Naive B cell (primary cell): Measurements from ENCODE around the gene GTF2IRD1. TPM values are rescaled to one million over a fixed set of nuclear protein-coding genes. Genes with fewer than 3 reads are reported as not detected.
A peak's percentile ranks its signal among the peaks of the same experiment; 100 is the strongest.
"Not testable (repeated sequence)": the region's sequence is repeated elsewhere in the genome, so short reads cannot be mapped to it uniquely, and the experiment has no call there.

Source experiments
- ATAC-seq, 2 donors: fragments of 150-1000 bp; cut with Tn5 transposase; 2 replicates each; pipeline ENCODE4 v1.10.0; 2021; ENCODE audit warnings: low read depth in 2 of 2, mild to moderate bottlenecking in 2 of 2, moderate library complexity in 2 of 2
- DNase-seq: peaks from one replicate; pipeline ENCODE4 v3.0.0; 2022
- H3K27ac Mint-ChIP-seq, 6 donors: one replicate each; pipeline ENCODE4 v1.8.0; 2020 to 2022; ENCODE audit warnings: mild to moderate bottlenecking in 6 of 6, mixed read lengths in 6 of 6, moderate library complexity in 5 of 6, inconsistent platforms in 2 of 6
- H3K27me3 Mint-ChIP-seq, 3 donors: one replicate each; pipeline ENCODE4 v1.8.0; 2021 to 2022; ENCODE audit warnings: mixed read lengths in 3 of 3, mild to moderate bottlenecking in 1 of 3
- H3K36me3 Mint-ChIP-seq, 2 donors: one replicate each; pipeline ENCODE4 v1.8.0; 2020 to 2022; ENCODE audit warnings: mixed read lengths in 2 of 2, inconsistent platforms in 1 of 2, mild to moderate bottlenecking in 1 of 2
- H3K4me1 Mint-ChIP-seq, 3 donors: one replicate each; pipeline ENCODE4 v1.8.0; 2020 to 2022; ENCODE audit warnings: mixed read lengths in 3 of 3, inconsistent platforms in 1 of 3, mild to moderate bottlenecking in 1 of 3, moderate library complexity in 1 of 3
- H3K4me3 Mint-ChIP-seq, 8 donors: one replicate each; pipeline ENCODE4 v1.8.0; 2020 to 2022; ENCODE audit warnings: mild to moderate bottlenecking in 8 of 8, mixed read lengths in 8 of 8, moderate library complexity in 8 of 8, inconsistent platforms in 2 of 8
- H3K9me3 Mint-ChIP-seq, 7 donors: one replicate each; pipeline ENCODE4 v1.8.0; 2020 to 2022; ENCODE audit warnings: mixed read lengths in 7 of 7, mild to moderate bottlenecking in 5 of 7, inconsistent platforms in 2 of 7, moderate library complexity in 1 of 7
- polyA plus RNA-seq, 6 donors: library from polyadenylated mRNA; unstranded; fragments of 300-500 nt; fragmentation: Illumina TruSeq; gene quantifications; one replicate each; pipeline ENCODE4 v1.2.3, GENCODE V29; 2021; ENCODE audit warnings: low read depth in 6 of 6

GTF2IRD1 gene
- polyA plus RNA-seq, 6 donors from 2014 or later = 0.29 TPM; not detected in 5

- Mint-ChIP-seq H3K4me3 (no peak overlapping the region), H3K9me3 (no peaks in the 10 kb centered on the region), H3K27ac (no peak overlapping the region), H3K4me1 (peaks cover 0 to 12% (median 4%) of the 10 kb centered on the region in 3 donors), H3K27me3 (no peaks in the 10 kb centered on the region), H3K36me3 (no peaks in the 10 kb centered on the region)
- DNase-seq = no peak
- no peak for ATAC-seq
These were observed 35.6 kb upstream of the GTF2IRD1 start for GRCh38 chr7:74418076-74418475.

- H3K4me3 Mint-ChIP-seq = no peak overlapping the region
- DNase-seq = no peak
- no peaks in the 10 kb centered on the region for H3K27me3 Mint-ChIP-seq
- H3K27ac Mint-ChIP-seq = no peak overlapping the region
- H3K36me3 Mint-ChIP-seq = no peaks in the 10 kb centered on the region
- peaks cover 0 to 12% (median 4%) of the 10 kb centered on the region in 3 donors for H3K4me1 Mint-ChIP-seq
- no peak for ATAC-seq
- H3K9me3 Mint-ChIP-seq = no peaks in the 10 kb centered on the region
These were observed 35.2 kb upstream of the GTF2IRD1 start for GRCh38 chr7:74418538-74418937.

- ATAC-seq, H3K36me3 Mint-ChIP-seq, H3K4me3 Mint-ChIP-seq, DNase-seq, H3K9me3 Mint-ChIP-seq, H3K27me3 Mint-ChIP-seq: not testable (repeated sequence)
- peak overlapping the region in 2 of 6 donors; percentile 72 to 74 for H3K27ac Mint-ChIP-seq
- peaks cover 0 to 12% (median 4%) of the 10 kb centered on the region in 3 donors for H3K4me1 Mint-ChIP-seq
These were observed 34.5 kb upstream of the GTF2IRD1 start for GRCh38 chr7:74419232-74419631.

GRCh38 chr7:74420006-74420405, 33.7 kb upstream of the GTF2IRD1 start:
- H3K36me3 Mint-ChIP-seq = no peaks in the 10 kb centered on the region

GRCh38 chr7:74424291-74424880, 29.3 kb upstream of the GTF2IRD1 start:
- H3K36me3 Mint-ChIP-seq = no peaks in the 10 kb centered on the region
- H3K27me3 Mint-ChIP-seq = peaks cover 0 to 5% (median 0%) of the 10 kb centered on the region in 3 donors
- peak overlapping the region in 1 of 6 donors; percentile 32 for H3K27ac Mint-ChIP-seq
- no peaks in the 10 kb centered on the region for H3K9me3 Mint-ChIP-seq
- no peak overlapping the region for H3K4me3 Mint-ChIP-seq
- no peaks in the 10 kb centered on the region for H3K4me1 Mint-ChIP-seq
- DNase-seq (no peak), ATAC-seq (no peak)

More at GRCh38 chr7:74420006-74420405, 33.7 kb upstream of the GTF2IRD1 start:
- no peaks in the 10 kb centered on the region for H3K9me3 Mint-ChIP-seq
- ATAC-seq = no peak
- no peak overlapping the region for H3K4me3 Mint-ChIP-seq
- no peak for DNase-seq
- peak overlapping the region in 2 of 6 donors; percentile 58 to 79 for H3K27ac Mint-ChIP-seq
- no peaks in the 10 kb centered on the region for H3K27me3 Mint-ChIP-seq
- peaks cover 0 to 12% (median 4%) of the 10 kb centered on the region in 3 donors for H3K4me1 Mint-ChIP-seq

GRCh38 chr7:74428023-74428422, 25.7 kb upstream of the GTF2IRD1 start:
- Mint-ChIP-seq H3K27me3 (peaks cover 0 to 5% (median 0%) of the 10 kb centered on the region in 3 donors), H3K9me3 (no peaks in the 10 kb centered on the region), H3K4me3 (no peak overlapping the region), H3K36me3 (no peaks in the 10 kb centered on the region), H3K4me1 (no peaks in the 10 kb centered on the region), H3K27ac (peak overlapping the region in 2 of 6 donors; percentile 12 to 73)
- DNase-seq = no peak
- ATAC-seq = no peak

- DNase-seq = no peak
- H3K9me3 Mint-ChIP-seq = no peaks in the 10 kb centered on the region
- H3K27me3 Mint-ChIP-seq = peaks cover 0 to 5% (median 0%) of the 10 kb centered on the region in 3 donors
- H3K4me3 Mint-ChIP-seq = no peak overlapping the region
- H3K4me1 Mint-ChIP-seq = no peaks in the 10 kb centered on the region
- H3K27ac Mint-ChIP-seq = no peak overlapping the region
- ATAC-seq = no peak
- H3K36me3 Mint-ChIP-seq = no peaks in the 10 kb centered on the region
These were observed 24.5 kb upstream of the GTF2IRD1 start for GRCh38 chr7:74429153-74429747.

GRCh38 chr7:74430409-74430808, 23.3 kb upstream of the GTF2IRD1 start:
- H3K27ac Mint-ChIP-seq, H3K27me3 Mint-ChIP-seq, H3K36me3 Mint-ChIP-seq, H3K4me1 Mint-ChIP-seq, ATAC-seq, DNase-seq, H3K9me3 Mint-ChIP-seq, H3K4me3 Mint-ChIP-seq: not testable (repeated sequence)

- DNase-seq = no peak
- Mint-ChIP-seq H3K9me3 (peaks cover 0 to under 1% (median 0%) of the 10 kb centered on the region in 7 donors), H3K36me3 (no peaks in the 10 kb centered on the region), H3K4me3 (no peak overlapping the region), H3K27ac (no peak overlapping the region), H3K4me1 (no peaks in the 10 kb centered on the region), H3K27me3 (peaks cover 0 to 5% (median 0%) of the 10 kb centered on the region in 3 donors)
- ATAC-seq = no peak
These were observed 22.7 kb upstream of the GTF2IRD1 start for GRCh38 chr7:74430961-74431466.

GRCh38 chr7:74437291-74437571, 16.5 kb upstream of the GTF2IRD1 start:
- Mint-ChIP-seq H3K27me3 (peaks cover 0 to 14% (median 9%) of the 10 kb centered on the region in 3 donors), H3K9me3 (peaks cover 0 to 16% (median 6%) of the 10 kb centered on the region in 7 donors)
- DNase-seq, ATAC-seq, H3K4me3 Mint-ChIP-seq, H3K27ac Mint-ChIP-seq, H3K36me3 Mint-ChIP-seq, H3K4me1 Mint-ChIP-seq: not testable (repeated sequence)

GRCh38 chr7:74438327-74438726, 15.4 kb upstream of the GTF2IRD1 start:
- Mint-ChIP-seq H3K27me3 (peaks cover 0 to 14% (median 12%) of the 10 kb centered on the region in 3 donors), H3K4me1 (no peaks in the 10 kb centered on the region), H3K9me3 (peaks cover 0 to 16% (median 6%) of the 10 kb centered on the region in 7 donors), H3K27ac (peak overlapping the region in 1 of 6 donors; percentile 42), H3K36me3 (peaks cover 0 to 5% of the 10 kb centered on the region in 2 donors), H3K4me3 (no peak overlapping the region)
- ATAC-seq = no peak
- DNase-seq = no peak

GRCh38 chr7:74439541-74439940, 14.2 kb upstream of the GTF2IRD1 start:
- DNase-seq = no peak
- Mint-ChIP-seq H3K9me3 (peaks cover 0 to 16% (median 6%) of the 10 kb centered on the region in 7 donors), H3K27ac (no peak overlapping the region), H3K27me3 (peaks cover 0 to 24% (median 21%) of the 10 kb centered on the region in 3 donors), H3K4me1 (no peaks in the 10 kb centered on the region), H3K4me3 (no peak overlapping the region), H3K36me3 (peaks cover 0 to 5% of the 10 kb centered on the region in 2 donors)
- peak in 1 of 2 donors; percentile 40 for ATAC-seq

GRCh38 chr7:74440143-74440542, 13.6 kb upstream of the GTF2IRD1 start:
- H3K4me3 Mint-ChIP-seq, DNase-seq, H3K27ac Mint-ChIP-seq, H3K4me1 Mint-ChIP-seq, ATAC-seq, H3K36me3 Mint-ChIP-seq: not testable (repeated sequence)
- Mint-ChIP-seq H3K27me3 (peaks cover 0 to 29% (median 21%) of the 10 kb centered on the region in 3 donors), H3K9me3 (peaks cover 0 to 16% (median 6%) of the 10 kb centered on the region in 7 donors)

GRCh38 chr7:74441801-74442200, 11.9 kb upstream of the GTF2IRD1 start:
- Mint-ChIP-seq H3K4me1 (peaks cover 0 to 1% (median 0%) of the 10 kb centered on the region in 3 donors), H3K4me3 (no peak overlapping the region), H3K36me3 (peaks cover 0 to 5% of the 10 kb centered on the region in 2 donors), H3K27me3 (peaks cover 0 to 29% (median 21%) of the 10 kb centered on the region in 3 donors), H3K9me3 (peaks cover 0 to 11% (median 4%) of the 10 kb centered on the region in 7 donors), H3K27ac (peak overlapping the region in 1 of 6 donors; percentile 77)
- DNase-seq (no peak), ATAC-seq (no peak)
